Mesothelial cell of epicardium (in vitro differentiated cells): Measurements from ENCODE around the gene ACTA1. TPM values are rescaled to one million over a fixed set of nuclear protein-coding genes. Genes with fewer than 3 reads are reported as not detected.

Source experiments
- DNase-seq, 2 experiments: peaks; one replicate each; pipeline ENCODE4 v3.0.0; 2021; ENCODE audit warnings: low spot score in 2 of 2; ENCODE audit not compliant: unreplicated experiment in 2 of 2
- H3K27ac Mint-ChIP-seq: 2 replicates; pipeline ENCODE4 v1.8.0; 2021; ENCODE audit warnings: mixed read lengths
- H3K27me3 Mint-ChIP-seq: 2 replicates; pipeline ENCODE4 v1.8.0; 2021; ENCODE audit warnings: low read depth, mixed read lengths
- H3K36me3 Mint-ChIP-seq: 2 replicates; pipeline ENCODE4 v1.8.0; 2021; ENCODE audit warnings: mixed read lengths
- H3K4me1 Mint-ChIP-seq: 2 replicates; pipeline ENCODE4 v1.8.0; 2021; ENCODE audit warnings: mixed read lengths
- H3K4me3 Mint-ChIP-seq: 2 replicates; pipeline ENCODE4 v1.8.0; 2021; ENCODE audit warnings: mild to moderate bottlenecking, moderate library complexity, mixed read lengths
- H3K9me3 Mint-ChIP-seq: 2 replicates; pipeline ENCODE4 v1.8.0; 2021; ENCODE audit warnings: mixed read lengths
- total RNA-seq: library from RNA; stranded (reverse); gene quantifications from 3 replicates; pipeline ENCODE4 v1.2.1, GENCODE V29; 2021
- TF ChIP-seq, protein P1 (sequence below): fragments of 200-600 bp; sonication (generic); IDR thresholded peaks from one replicate; pipeline ENCODE4 v1.5.0; 2021; ENCODE audit warnings: antibody characterized with exemption; ENCODE audit not compliant: unreplicated experiment

Gene ACTA1
- total RNA-seq, 1 donor from 2014 or later: 3.6 TPM

DNA sequence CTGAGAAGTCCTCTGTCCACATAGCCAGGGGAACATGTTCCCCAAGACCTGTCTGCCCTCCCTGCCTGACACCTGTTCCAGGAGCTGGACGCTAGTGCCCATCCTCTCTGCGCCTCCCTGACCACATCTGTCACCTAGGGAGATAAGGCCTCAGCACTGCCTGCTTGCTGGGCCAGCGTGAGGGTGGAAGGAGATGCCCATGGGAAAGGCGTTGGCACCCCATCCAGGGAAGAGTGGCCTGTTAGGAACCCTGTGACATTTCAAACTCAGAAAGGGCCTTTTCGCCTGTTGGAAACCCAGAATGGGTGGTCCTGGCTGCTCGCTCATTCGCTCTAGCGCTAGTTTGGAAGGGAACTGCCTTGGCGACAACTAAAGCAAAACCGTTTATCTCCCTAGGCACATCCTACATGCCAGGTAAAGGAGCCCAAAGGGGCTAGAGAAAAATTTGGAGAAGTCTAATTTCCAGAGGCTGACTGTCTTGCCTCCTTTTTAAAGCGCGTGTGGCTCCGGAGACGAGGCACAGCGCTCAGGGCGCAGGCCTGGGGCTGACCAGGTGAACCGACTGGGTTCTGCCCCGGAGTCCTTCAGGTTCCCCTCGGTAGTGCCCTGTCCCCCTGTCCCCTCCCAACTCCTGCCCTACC lies 410 bp downstream of the ACTA1 start:
- no peak overlapping the region for H3K4me3 Mint-ChIP-seq
- H3K27ac Mint-ChIP-seq: no peak overlapping the region
- peaks cover 10% of the 10 kb centered on the region for H3K4me1 Mint-ChIP-seq
- no peaks in the 10 kb centered on the region for H3K9me3 Mint-ChIP-seq
- peaks cover 2% of the 10 kb centered on the region for H3K36me3 Mint-ChIP-seq
- DNase-seq: no peak
- H3K27me3 Mint-ChIP-seq: peaks cover 83% of the 10 kb centered on the region
- TF ChIP-seq, protein P1, sequence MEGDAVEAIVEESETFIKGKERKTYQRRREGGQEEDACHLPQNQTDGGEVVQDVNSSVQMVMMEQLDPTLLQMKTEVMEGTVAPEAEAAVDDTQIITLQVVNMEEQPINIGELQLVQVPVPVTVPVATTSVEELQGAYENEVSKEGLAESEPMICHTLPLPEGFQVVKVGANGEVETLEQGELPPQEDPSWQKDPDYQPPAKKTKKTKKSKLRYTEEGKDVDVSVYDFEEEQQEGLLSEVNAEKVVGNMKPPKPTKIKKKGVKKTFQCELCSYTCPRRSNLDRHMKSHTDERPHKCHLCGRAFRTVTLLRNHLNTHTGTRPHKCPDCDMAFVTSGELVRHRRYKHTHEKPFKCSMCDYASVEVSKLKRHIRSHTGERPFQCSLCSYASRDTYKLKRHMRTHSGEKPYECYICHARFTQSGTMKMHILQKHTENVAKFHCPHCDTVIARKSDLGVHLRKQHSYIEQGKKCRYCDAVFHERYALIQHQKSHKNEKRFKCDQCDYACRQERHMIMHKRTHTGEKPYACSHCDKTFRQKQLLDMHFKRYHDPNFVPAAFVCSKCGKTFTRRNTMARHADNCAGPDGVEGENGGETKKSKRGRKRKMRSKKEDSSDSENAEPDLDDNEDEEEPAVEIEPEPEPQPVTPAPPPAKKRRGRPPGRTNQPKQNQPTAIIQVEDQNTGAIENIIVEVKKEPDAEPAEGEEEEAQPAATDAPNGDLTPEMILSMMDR: no peak

DNA sequence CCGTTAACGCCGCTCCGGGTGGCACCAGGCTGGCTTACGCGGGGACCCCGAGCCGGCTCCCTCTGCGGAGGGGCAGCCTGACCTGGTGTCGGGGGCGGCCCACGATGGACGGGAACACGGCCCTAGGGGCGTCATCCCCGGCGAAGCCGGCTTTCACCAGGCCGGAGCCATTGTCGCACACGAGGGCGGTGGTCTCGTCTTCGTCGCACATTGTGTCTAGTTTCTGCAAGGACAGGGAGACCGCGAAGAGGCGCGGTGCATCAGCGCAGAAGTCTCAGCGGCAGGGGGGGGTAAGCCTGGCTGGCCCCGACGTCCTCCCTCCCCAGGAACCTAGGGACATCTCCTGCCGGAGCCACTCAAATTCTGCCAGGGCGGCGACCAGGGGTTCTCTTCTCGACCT lies 989 bp downstream of the ACTA1 start:
- Mint-ChIP-seq H3K4me1 (peaks cover 10% of the 10 kb centered on the region), H3K36me3 (peaks cover 2% of the 10 kb centered on the region), H3K4me3 (no peak overlapping the region), H3K9me3 (no peaks in the 10 kb centered on the region), H3K27me3 (peaks cover 89% of the 10 kb centered on the region), H3K27ac (no peak overlapping the region)
- TF ChIP-seq, protein P1: no peak
- no peak for DNase-seq

DNA sequence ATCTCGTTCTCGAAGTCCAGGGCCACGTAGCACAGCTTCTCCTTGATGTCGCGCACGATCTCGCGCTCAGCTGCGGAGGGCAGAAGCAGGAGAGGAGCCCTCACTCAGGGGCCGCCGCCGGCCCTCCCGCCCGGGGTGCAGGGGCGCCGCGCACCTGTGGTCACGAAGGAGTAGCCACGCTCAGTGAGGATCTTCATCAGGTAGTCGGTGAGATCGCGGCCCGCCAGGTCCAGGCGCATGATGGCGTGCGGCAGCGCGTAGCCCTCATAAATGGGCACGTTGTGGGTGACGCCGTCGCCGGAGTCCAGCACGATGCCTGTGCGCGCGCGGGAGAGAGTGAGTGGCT lies 1.8 kb downstream of the ACTA1 start:
- Mint-ChIP-seq H3K4me1 (peaks cover 10% of the 10 kb centered on the region), H3K27ac (no peak overlapping the region), H3K4me3 (peak overlapping the region; percentile 10), H3K9me3 (no peaks in the 10 kb centered on the region), H3K27me3 (peaks cover 91% of the 10 kb centered on the region), H3K36me3 (peaks cover 2% of the 10 kb centered on the region)
- no peak for DNase-seq
- TF ChIP-seq, protein P1: no peak

DNA sequence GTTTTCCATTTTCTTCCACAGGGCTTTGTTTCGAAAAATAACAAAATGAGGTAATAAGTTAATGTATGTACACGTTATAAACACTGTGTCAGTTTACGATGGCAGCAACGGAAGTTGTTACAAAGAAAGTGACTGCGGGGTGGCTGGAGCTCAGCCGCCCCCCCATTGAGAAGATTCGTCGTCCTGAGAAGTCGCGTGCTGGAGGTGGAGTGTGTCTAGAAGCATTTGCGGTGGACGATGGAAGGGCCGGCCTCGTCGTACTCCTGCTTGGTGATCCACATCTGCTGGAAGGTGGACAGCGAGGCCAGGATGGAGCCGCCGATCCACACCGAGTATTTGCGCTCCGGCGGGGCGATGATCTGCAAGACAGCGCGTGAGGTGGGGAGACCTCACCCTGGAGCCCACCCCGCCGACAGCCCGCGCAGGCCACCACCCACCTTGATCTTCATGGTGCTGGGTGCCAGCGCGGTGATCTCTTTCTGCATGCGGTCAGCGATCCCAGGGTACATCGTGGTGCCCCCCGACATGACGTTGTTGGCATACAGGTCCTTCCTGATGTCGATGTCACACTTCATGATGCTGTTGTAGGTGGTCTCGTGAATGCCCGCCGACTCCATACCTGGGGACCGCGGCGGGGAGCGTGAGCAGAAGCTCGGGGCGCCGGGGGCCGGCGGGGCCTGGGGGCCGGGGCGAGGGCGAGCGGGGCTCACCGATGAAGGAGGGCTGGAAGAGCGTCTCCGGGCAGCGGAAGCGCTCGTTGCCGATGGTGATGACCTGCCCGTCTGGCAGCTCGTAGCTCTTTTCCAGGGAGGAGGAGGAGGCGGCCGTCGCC lies 2.4 kb downstream of the ACTA1 start:
- TF ChIP-seq, protein P1: no peak
- Mint-ChIP-seq H3K27ac (no peak overlapping the region), H3K9me3 (no peaks in the 10 kb centered on the region), H3K4me3 (peak overlapping the region; percentile 41), H3K4me1 (peaks cover 10% of the 10 kb centered on the region), H3K36me3 (peaks cover 2% of the 10 kb centered on the region), H3K27me3 (peaks cover 90% of the 10 kb centered on the region)
- no peak for DNase-seq

GRCh38 chr1:229430761-229431283 lies 3.1 kb downstream of the ACTA1 start:
- H3K9me3 Mint-ChIP-seq: no peaks in the 10 kb centered on the region
- H3K27me3 Mint-ChIP-seq: peaks cover 90% of the 10 kb centered on the region
- no peak overlapping the region for H3K27ac Mint-ChIP-seq
- H3K36me3 Mint-ChIP-seq: peaks cover 2% of the 10 kb centered on the region
- no peak overlapping the region for H3K4me3 Mint-ChIP-seq
- H3K4me1 Mint-ChIP-seq: peaks cover 10% of the 10 kb centered on the region
- TF ChIP-seq, protein P1: no peak
- peak; percentile 60 to 79 for DNase-seq
